Posterior vena cava (tissue), 2 donors: ENCODE results near the gene GNB1. TPM values are rescaled to one million over a fixed set of nuclear protein-coding genes. Genes with fewer than 3 reads are reported as not detected.
A peak's percentile ranks its signal among the peaks of the same experiment; 100 is the strongest.
"Not testable (repeated sequence)": the region's sequence is repeated elsewhere in the genome, so short reads cannot be mapped to it uniquely, and the experiment has no call there.

Experiments
- DNase-seq: peaks from one replicate; pipeline ENCODE4 v3.0.0-alpha.2; 2020; ENCODE audit warnings: low spot score
- intact Hi-C, 2 donors: fragments of 100-400 bp; cut with DNase I; formaldehyde crosslinking; loops; one replicate each; pipeline versions ENCODE4 v1.14.1 to v1.14.2; 2022 to 2023
- long read RNA-seq, 2 donors: library from polyadenylated mRNA; unstranded; transcript quantifications; one replicate each; pipeline ENCODE4 v2.0.0, GENCODE V29; 2020 to 2021
- total RNA-seq, 2 donors: library from RNA; stranded (reverse); fragmentation: NEBNext Ultra II Directional; extraction: Animal tissue kit (Norgen Biotek cat#: 25700); gene quantifications; one replicate each; pipeline ENCODE4 v1.2.1, GENCODE V29; 2021
- donor health status: DM: yes; HTN: yes; CAD: no.
- donor health status: DM: yes; HTN: yes; CAD: no.

Gene GNB1
- total RNA-seq, result 100 to 1,000 TPM; 318 to 379 TPM
- long read RNA-seq, donor 1, transcript GNB1-201 (12 exons, 3,132 nt), result major isoform, 129 of 199 reads
- long read RNA-seq, donor 1, transcript GNB1-209 (11 exons, 3,145 nt), result minor isoform, 16 of 199 reads
- long read RNA-seq, donor 1, partial matches to known transcripts, result 31 of 199 reads
- long read RNA-seq, donor 1, other reads (novel, unspliced or antisense), result 22 of 199 reads
- long read RNA-seq, donor 2, transcript GNB1-201 (12 exons, 3,132 nt), result major isoform, 7 of 69 reads
- long read RNA-seq, donor 2, partial matches to known transcripts, result 37 of 69 reads
- long read RNA-seq, donor 2, other reads (novel, unspliced or antisense), result 25 of 69 reads

DNA sequence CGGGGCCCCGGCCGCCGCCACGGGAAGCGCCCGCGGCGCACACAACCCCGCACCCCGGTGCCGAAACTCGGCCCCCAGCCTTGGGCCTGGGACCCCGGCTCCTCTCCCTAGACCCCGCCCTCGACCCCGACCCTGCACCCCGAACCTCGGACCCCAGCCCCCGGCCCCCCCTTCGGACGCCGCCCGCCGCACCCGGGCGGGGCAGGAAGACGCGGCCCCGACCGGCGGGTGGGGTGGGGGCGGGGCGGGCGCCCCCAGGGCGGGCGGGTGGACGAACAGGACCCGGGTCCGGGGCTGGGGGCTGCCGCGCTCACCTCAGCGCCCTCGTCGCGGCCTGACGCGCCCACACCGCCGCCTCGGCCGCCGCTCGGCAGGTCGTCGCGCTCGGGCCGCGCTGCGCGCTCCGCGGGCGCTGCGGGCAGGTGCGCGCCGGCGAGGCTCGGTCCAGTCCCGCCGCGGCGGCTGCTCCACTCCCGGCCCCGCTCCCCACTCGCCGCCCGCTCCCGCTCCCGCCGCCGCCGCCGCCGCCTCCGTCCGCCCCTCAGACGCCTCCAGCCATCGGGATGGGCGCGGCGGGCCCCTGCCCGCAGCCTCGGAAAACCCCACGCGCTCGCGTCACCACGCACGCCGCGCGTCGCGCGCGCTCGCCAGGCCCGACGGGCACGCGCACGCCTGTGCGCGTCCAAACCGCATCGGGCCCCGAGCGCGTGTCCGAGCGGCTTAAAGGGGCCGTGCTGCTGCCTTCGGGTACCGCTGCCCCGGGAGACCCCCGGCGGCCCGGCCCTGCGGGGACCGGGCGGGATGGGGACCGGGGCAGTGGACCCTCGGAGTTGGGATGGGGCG, at the start of gene GNB1:
TSS of gene GNB1 (minus strand) at position 582 of the 843 bp plus-strand sequence. CDS start 65,634 bp downstream, outside the sequence.
- peak; percentile 96 for DNase-seq
- intact Hi-C loops, result loop anchor here in 1 of 2 donors (10.0 kb wide), 1 partner anchor 106 kb away; no protein-coding TSS in a partner anchor

DNA sequence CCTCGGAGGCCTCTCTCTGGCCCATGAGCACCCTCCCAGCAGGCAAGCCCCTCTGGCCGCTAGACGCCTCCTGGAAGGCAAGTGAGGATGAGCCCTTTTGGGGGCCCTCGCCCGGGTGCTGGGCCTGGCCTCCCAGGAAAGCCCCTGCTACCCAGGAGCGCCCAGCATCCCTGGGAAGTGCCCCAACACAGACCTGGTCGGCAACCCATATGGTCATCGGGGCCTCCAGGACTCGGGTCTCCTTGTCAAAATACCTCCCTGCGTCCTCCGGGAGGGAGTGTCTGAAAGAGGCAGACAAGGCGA, 49.2 kb upstream of the GNB1 start:
- DNase-seq, result no peak
- intact Hi-C loops, result loop anchor here in 1 of 2 donors (5.0 kb wide), 1 partner anchor 107 kb away; no protein-coding TSS in a partner anchor

DNA sequence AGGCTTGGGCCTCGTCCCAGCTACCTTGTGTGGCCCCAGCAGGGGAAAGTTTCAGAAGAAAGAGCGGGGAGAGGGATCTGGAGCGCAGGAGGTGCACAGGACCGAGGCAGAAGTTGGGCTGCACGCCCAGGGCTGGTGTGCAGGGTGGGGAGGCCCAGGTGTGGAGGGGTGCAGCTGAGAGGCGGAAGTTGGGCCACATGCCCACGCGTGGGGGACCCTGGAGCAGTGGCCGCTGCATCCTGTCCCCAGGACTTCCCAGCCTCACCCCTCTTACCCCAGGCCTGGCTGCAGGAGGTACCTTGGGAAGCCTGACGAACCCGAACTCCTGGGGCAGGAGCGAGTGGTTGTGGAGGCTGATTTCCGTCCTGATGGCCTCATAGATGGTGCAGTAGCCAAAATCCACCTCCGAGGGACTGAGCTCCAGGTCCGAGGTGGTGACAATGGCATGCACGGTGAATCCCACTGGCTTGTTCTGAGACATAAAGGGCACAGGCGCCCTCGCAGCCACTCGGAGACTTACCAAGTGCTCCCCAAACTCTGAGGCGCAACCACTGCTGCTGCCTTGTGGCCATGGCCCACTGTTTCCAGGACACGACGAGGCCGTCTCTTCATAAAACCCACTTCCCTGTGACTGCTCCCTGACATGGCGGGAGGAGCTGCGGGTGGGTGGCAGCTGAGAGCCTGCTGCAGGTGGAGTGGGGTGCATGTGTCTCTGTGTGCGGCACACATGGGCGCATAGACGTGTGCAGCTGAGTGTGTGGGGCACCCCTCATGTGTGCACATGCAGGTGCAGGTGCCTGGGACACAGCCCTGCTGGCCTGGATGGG, 48.6 kb upstream of the GNB1 start:
- DNase-seq, result peak; percentile 62
- intact Hi-C loops, result loop anchor here (5.0 kb wide), 2 partner anchors 108 to 1633 kb away; no protein-coding TSS in a partner anchor

DNA sequence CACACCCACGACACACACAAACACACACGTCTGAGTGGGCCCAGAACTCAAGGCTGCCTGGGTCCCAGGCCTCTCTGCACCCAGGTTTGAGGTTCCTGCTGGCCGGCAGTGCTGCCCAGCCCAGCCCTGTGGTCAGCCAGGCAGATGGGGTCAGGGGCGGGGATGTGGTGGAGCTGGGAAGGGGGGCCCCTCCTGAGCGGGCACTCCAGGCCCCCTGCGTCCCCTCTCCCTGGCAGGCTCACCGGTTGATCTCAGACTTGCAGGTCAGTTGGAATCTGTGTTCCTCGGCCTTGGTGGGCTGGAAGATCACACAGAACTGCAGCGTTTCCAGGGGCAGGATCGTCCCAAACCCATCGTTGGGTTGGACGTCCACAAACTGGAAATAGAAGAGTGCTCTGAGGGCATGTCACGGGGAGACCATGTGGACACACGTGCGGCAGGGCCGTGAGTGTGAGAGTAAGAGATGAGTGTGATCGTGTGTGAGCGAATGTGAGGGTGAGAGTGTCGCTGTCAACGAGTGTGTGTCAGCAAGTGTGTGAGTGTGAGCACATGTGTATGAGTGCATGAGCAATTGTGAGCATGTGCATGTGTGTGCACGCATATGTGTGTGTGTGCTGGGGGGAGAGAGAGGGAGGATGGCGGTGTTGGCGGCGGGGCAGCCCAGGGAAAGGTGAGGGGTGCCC, 47.9 kb upstream of the GNB1 start:
- intact Hi-C loops, result loop anchor here in 1 of 2 donors (5.0 kb wide), 1 partner anchor 1634 kb away; no protein-coding TSS in a partner anchor
- peak; percentile 50 for DNase-seq

DNA sequence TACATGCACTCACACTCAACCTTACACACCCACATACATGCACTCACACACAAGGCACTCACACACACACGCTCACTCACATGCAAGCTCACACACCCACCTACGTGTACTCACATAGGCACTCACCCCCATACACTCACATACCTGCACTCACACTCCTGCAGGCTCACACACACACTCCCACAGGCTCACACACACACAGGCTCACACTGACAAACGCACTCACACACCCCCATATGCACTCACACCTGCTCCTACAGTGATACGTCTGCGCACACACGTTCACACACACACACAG, 47.3 kb upstream of the GNB1 start:
- intact Hi-C loops, result loop anchor here in 1 of 2 donors (5.0 kb wide), 1 partner anchor 1634 kb away; no protein-coding TSS in a partner anchor
- peak; percentile 20 for DNase-seq

DNA sequence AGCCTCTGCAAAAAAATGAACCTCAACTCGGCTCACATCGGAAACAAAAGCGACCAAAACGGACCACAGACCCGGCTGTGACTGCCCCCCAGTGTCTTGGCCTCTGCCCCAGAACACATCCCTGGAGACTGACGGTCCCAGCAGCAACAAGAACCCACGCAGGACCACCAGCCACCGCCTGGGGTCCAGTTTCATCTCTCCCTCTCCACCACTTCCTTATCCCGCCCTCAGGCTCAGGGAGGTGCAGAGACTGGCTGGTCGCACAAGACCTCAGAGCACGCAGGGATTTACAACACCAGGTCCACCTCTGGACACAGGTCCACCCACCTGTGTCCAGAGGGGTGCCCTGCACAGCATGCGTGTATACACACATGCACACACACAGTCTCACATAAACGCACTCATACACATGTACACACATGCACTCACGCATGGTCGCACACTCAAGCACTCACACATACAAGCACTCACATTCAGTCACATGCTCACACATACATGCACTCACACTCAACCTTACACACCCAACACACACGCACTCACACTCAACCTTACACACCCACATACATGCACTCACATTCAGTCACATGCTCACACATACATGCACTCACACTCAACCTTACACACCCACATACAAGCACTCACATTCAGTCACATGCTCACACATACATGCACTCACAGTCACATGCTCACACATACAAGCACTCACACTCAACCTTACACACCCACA, 46.8 kb upstream of the GNB1 start:
- peak; percentile 14 for DNase-seq
- intact Hi-C loops, result loop anchor here in 1 of 2 donors (5.0 kb wide), 1 partner anchor 1635 kb away; no protein-coding TSS in a partner anchor

DNA sequence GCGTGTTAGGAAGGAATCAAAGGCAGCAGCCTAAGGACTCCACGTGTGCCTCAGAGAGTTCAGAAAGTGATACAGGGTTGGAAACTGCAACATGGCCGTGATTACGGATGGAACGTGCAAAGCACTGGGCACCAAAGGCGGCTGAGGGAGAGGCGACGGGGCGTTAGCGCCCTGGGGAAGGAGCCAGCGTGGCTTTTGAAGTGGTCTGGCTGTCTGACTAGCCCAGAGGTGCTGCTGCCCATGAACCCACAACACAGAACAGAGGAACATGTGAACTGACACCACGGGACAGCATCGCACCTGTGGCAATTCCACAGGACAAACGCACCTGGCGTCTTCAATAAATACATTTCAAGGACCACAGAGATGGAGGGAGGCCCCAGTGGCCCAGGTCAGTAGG, 46.2 kb upstream of the GNB1 start:
- DNase-seq, result no peak

DNA sequence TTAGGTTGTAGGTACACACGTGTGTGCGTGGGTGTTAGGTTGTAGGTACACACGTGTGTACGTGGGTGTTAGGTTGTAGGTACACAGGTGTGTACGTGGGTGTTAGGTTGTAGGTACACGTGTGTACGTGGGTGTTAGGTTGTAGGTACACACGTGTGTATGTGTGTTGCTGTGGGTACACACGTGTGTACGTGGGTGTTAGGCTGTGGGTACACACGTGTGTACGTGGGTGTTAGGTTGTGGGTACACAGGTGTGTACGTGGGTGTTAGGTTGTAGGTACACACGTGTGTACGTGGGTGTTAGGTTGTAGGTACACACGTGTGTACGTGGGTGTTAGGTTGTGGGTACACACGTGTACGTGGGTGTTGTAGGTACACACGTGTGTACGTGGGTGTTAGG, 44.0 kb upstream of the GNB1 start:
- intact Hi-C loops, result loop anchor here in 1 of 2 donors (5.0 kb wide), 1 partner anchor 1637 kb away; no protein-coding TSS in a partner anchor
- DNase-seq, result not testable (repeated sequence)

More for the DNA sequence above, 46.2 kb upstream of the GNB1 start:
- intact Hi-C loops, result loop anchor here in 1 of 2 donors (5.0 kb wide), 1 partner anchor 1635 kb away; no protein-coding TSS in a partner anchor

DNA sequence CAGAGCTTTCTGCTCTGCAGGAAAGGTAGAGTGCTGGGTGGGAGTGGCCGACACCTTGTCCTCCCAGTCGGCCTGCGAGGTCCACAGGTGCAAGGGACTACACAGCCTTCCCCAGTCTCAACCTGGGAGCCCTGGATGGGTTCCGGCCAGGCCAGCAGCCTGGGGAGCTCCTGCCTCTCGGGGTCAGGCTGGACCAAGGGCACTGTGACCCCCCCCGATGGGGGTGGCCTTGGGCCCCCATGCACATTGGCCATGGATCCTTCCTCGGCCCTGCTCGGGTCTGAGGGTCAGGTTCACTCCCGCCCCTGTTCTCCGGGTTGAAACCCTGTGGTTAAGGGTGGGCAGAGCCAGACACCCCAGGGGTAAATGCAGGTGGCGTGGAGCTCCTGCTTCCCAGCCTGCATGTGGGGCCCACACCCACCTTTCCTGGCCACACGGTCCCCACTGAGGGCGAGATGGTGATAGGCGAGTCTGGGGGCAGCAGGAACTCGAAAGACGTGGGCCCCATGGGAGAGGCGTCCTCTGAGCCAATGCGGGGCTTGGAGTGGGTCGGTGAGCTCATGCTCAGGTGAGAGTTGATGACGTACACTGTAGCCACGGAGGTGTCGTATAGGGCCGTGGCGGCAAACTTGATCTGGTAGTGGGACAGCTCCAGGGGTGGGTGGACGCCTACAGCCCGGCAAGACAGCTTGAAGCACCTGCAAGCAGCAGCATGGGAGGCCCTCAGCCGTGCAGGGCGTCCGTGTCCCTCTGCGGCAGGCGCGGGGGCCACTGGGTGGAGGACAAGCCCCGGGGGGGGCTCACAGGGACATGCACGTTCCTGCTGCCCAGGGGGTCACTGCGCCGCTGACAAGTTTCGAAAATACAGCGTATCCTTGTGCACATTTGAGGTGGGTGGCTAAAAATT, 39.0 kb upstream of the GNB1 start:
- intact Hi-C loops, result no loop called here
- peak; percentile 72 for DNase-seq

DNA sequence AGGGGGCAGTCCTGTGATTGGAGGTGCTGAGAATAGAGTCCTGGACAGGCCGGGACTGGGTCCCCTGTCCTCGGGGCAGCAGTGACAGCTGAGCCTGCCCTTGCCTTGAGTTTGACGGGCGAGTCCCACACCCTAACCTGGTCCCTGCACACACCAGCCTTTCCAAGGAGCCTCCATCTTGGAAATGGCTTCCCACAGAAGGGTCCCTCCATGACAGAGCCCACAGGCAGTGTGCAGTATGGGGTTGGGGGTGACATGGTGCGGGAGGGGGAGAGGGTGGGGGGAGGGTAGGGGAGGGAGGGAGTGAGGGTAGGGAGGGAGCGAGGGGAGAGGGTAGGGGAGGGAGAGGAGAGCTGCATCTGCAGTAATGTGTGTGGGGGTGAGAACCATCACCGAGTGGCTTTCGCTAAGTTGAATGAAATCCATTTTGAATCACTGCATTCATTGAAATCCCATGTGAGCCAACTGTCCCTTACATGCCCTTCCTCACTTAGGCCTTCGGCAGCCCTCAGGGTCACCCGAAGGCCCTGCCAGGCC, 38.3 kb upstream of the GNB1 start:
- intact Hi-C loops, result no loop called here
- DNase-seq, result no peak

DNA sequence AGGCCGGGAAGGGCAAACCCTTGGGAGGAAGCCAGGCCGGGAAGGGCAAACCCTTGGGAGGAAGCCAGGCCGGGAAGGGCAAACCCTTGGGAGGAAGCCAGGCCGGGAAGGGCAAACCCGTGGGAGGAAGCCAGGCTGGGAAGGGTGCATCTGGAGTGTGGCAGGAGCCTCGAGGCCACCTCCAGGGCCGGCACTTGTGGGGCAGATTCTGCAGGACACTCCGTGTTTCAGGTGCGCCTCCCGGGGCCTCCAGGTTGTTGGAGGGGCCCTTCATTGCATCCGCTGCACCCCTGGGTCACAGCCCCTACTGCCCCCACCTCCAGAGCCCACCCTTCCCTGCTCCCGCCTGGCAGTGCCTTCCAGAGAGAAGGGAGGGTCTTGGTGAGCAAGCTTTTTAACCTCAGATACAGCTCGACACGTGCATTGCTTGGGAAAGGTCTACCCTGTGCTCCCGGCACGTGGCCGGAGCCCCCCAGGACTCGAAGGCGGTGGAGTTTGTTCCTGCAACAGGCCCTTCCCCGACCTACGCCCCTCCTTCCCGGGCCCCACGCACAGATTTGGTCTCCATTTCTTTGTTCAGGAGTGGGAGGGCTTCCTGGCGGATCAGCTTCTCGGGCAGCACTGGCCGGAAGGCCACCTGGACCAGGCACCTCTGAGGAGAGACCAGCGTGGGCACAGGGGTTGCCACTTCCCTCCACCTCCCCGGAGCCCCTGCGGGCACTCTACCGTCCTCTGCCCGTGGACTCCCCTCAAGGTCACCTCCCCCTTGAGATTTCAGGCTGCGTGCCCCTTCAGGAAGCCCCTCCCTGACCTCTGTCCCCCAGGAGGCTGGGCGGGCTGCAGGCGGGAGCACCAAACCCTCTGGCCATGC, 37.6 kb upstream of the GNB1 start:
- intact Hi-C loops, result no loop called here
- DNase-seq, result peak; percentile 58

DNA sequence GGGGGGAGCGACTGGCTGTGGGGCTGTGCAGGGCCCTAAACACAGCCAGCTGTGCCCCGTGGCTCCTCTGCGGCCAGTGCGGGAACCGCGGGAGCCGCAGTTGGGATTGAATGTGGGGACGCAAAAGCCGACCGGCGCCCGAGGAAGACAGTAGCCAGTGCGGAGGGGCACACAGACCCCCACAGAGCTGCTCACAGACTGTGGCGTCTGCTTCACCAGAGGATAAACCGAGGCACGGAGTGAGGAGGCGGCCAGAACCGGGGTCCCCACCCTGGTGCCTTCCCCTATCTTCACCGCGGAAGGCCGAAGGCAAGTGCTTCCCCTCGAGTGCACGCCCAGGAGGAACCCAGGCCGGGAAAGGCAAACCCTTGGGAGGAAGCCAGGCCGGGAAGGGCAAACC, 36.9 kb upstream of the GNB1 start:
- intact Hi-C loops, result no loop called here
- peak; percentile 72 for DNase-seq

DNA sequence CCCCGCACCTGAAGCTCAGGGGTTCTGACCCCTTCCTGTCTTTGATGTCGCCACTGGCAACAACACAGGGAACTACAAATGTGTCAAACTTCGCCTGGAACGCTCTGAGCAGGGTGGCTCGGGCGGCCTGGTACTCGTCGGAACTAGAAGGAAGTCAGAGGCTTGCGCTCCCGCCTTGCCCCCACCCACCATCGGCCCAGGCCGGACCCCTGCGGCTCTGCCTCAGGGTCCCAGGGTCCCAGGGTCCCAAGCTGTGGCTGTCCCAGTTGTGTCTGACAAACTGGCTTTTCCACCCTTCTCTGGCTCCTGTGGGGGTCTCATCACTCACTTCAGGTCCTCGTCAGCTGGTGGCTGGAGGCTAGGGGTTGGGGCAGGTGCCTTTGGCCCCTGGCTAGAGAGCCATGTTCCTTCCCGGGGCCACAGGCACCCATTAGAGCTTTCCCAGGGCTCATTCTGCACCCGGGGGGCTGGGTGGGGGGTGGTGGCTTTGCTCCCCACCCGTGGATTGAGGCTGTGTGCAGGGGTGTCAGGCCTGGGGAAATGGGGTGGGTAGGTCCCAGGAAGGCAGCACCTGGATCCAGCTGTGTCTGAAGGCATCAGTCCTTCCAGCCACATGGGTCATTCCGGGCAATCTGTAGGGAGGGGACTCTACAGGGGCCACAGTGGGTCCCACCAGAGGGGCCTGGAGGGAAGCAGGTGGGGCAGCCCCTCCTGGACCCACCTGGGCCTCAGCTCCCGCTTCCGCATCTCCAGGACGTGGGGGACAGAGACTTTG, 36.2 kb upstream of the GNB1 start:
- DNase-seq, result peak; percentile 69
- intact Hi-C loops, result no loop called here

DNA sequence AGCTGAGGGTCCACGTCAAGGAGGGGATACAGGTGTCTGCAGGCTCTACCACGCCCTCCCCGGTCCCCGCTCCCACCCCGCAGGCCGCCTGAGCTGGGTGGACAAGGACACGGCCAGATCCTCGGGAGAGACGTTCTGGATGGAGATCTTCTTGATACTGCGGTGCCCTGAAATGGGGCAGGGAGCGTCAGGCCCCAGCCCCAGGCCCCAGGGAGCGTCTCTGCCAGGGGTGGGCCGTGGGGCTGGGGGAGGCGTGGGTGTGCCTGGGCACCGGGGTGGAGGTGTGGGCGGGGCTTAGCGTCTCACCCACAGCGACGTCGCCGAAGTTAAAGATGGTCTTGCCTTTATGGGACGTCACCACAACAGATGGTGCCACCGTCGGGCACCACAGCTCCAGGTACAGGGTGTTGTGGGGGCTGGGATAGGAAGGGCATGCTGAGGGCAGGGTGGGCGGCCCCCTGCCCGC, 35.5 kb upstream of the GNB1 start:
- no peak for DNase-seq
- intact Hi-C loops, result no loop called here
